Activated naive CD4-positive, alpha-beta T cell treated with anti-CD3 and anti-CD28 coated beads for 36 hours (primary cell): Measurements from ENCODE around the gene GATM. TPM values are rescaled to one million over a fixed set of nuclear protein-coding genes. Genes with fewer than 3 reads are reported as not detected.
A peak's percentile ranks its signal among the peaks of the same experiment; 100 is the strongest.

Experiments
- CTCF ChIA-PET: fragments of 350-600 bp; sonication (Branson Sonifier 250); formaldehyde crosslinking; loops from one replicate; lab custom pipeline; 2021; ENCODE audit warnings: antibody characterized with exemption; lab: Charles Lee
- DNase-seq: peaks from one replicate; pipeline ENCODE4 v3.0.0-alpha.2; 2020
- H3K27ac Mint-ChIP-seq: one replicate; pipeline ENCODE4 v1.8.0; 2021; ENCODE audit warnings: mild to moderate bottlenecking, mixed read lengths
- H3K27me3 Mint-ChIP-seq: one replicate; pipeline ENCODE4 v1.8.0; 2021; ENCODE audit warnings: low read depth, mixed read lengths
- H3K36me3 Mint-ChIP-seq: one replicate; pipeline ENCODE4 v1.8.0; 2021; ENCODE audit warnings: low read depth, mixed read lengths
- H3K4me1 Mint-ChIP-seq: one replicate; pipeline ENCODE4 v1.8.0; 2021; ENCODE audit warnings: low read depth, mixed read lengths
- H3K4me3 Mint-ChIP-seq: one replicate; pipeline ENCODE4 v1.8.0; 2021; ENCODE audit warnings: mild to moderate bottlenecking, moderate library complexity, mixed read lengths
- H3K9me3 Mint-ChIP-seq: one replicate; pipeline ENCODE4 v1.8.0; 2021; ENCODE audit warnings: mixed read lengths
- intact Hi-C: fragments of 100-400 bp; cut with micrococcal nuclease; formaldehyde crosslinking; loops from one replicate; pipeline ENCODE4 v1.15.1; 2023
- total RNA-seq, 2 experiments: library from RNA; stranded (reverse); gene quantifications; one replicate each; pipeline ENCODE4 v1.2.3, GENCODE V29; 2021

GATM gene
- total RNA-seq = 1 to 10 TPM in 1 of 2 experiments, under 1 TPM in 1; 0.91 to 1.2 TPM

GRCh38 chr15:45378149-45378912 lies at the start of gene GATM:
TSS of gene GATM (minus strand) at chr15:45378544. CDS start at chr15:45378453, 91 bp downstream.
- Mint-ChIP-seq H3K9me3 (no peaks in the 10 kb centered on the region), H3K36me3 (no peaks in the 10 kb centered on the region), H3K27me3 (peaks cover 39% of the 10 kb centered on the region), H3K4me3 (peak within 1 kb of the TSS; percentile 74), H3K27ac (no peak within 1 kb of the TSS), H3K4me1 (peaks cover 9% of the 10 kb centered on the region)
- peak; percentile 59 for DNase-seq
- intact Hi-C loops = loop anchor here (1.0 to 2.0 kb wide), 2 partner anchors 24 to 178 kb away; a partner anchor contains a TSS
- CTCF ChIA-PET = no interaction called here

- Mint-ChIP-seq H3K27ac (no peak overlapping the region), H3K27me3 (peaks cover 4% of the 10 kb centered on the region), H3K9me3 (no peaks in the 10 kb centered on the region), H3K36me3 (no peaks in the 10 kb centered on the region), H3K4me3 (no peak overlapping the region), H3K4me1 (peaks cover 2% of the 10 kb centered on the region)
- no peak for DNase-seq
- CTCF ChIA-PET = interaction anchor here (0.6 to 3.1 kb wide), 3 partner anchors 9 to 31 kb away, joined by 4 to 18 read pairs (median 6); no protein-coding TSS in a partner anchor
- intact Hi-C loops = no loop called here
Observed at GRCh38 chr15:45427085-45427484, 48.7 kb upstream of the GATM start.

- no peak overlapping the region for H3K27ac Mint-ChIP-seq
- no peak overlapping the region for H3K4me3 Mint-ChIP-seq
- intact Hi-C loops = no loop called here
- H3K27me3 Mint-ChIP-seq = no peaks in the 10 kb centered on the region
- no peaks in the 10 kb centered on the region for H3K4me1 Mint-ChIP-seq
- no peaks in the 10 kb centered on the region for H3K9me3 Mint-ChIP-seq
- no peak for DNase-seq
- H3K36me3 Mint-ChIP-seq = peaks cover 4% of the 10 kb centered on the region
- CTCF ChIA-PET = interaction anchor here (3.1 kb wide), 1 partner anchor 33 kb away, joined by 18 read pairs; no protein-coding TSS in a partner anchor
Observed at GRCh38 chr15:45425135-45425534, 46.8 kb upstream of the GATM start.

- intact Hi-C loops = no loop called here
- no peak for DNase-seq
- Mint-ChIP-seq H3K27ac (no peak overlapping the region), H3K9me3 (no peaks in the 10 kb centered on the region), H3K4me3 (no peak overlapping the region), H3K27me3 (no peaks in the 10 kb centered on the region), H3K4me1 (no peaks in the 10 kb centered on the region), H3K36me3 (peaks cover 5% of the 10 kb centered on the region)
- CTCF ChIA-PET = interaction anchor here (1.4 kb wide), 1 partner anchor 33 kb away, joined by 3 read pairs; no protein-coding TSS in a partner anchor
Observed at GRCh38 chr15:45424429-45424828, 46.1 kb upstream of the GATM start.

GRCh38 chr15:45417303-45417950 lies 39.1 kb upstream of the GATM start:
- DNase-seq = no peak
- H3K27ac Mint-ChIP-seq = no peak overlapping the region
- peaks cover 30% of the 10 kb centered on the region for H3K36me3 Mint-ChIP-seq
- H3K27me3 Mint-ChIP-seq = no peaks in the 10 kb centered on the region
- CTCF ChIA-PET = interaction anchor here (1.0 kb wide), 1 partner anchor 12 kb away, joined by 4 read pairs; no protein-coding TSS in a partner anchor
- intact Hi-C loops = no loop called here
- peaks cover 16% of the 10 kb centered on the region for H3K4me1 Mint-ChIP-seq
- H3K9me3 Mint-ChIP-seq = no peaks in the 10 kb centered on the region
- H3K4me3 Mint-ChIP-seq = no peak overlapping the region

GRCh38 chr15:45414215-45414885 lies 36.0 kb upstream of the GATM start:
- DNase-seq = no peak
- H3K36me3 Mint-ChIP-seq = peaks cover 36% of the 10 kb centered on the region
- H3K27ac Mint-ChIP-seq = no peak overlapping the region
- CTCF ChIA-PET = interaction anchor here (1.4 kb wide), 1 partner anchor 16 kb away, joined by 4 read pairs; no protein-coding TSS in a partner anchor
- no peaks in the 10 kb centered on the region for H3K27me3 Mint-ChIP-seq
- intact Hi-C loops = no loop called here
- no peak overlapping the region for H3K4me3 Mint-ChIP-seq
- no peaks in the 10 kb centered on the region for H3K9me3 Mint-ChIP-seq
- peaks cover 19% of the 10 kb centered on the region for H3K4me1 Mint-ChIP-seq

- Mint-ChIP-seq H3K4me1 (peaks cover 42% of the 10 kb centered on the region), H3K27me3 (no peaks in the 10 kb centered on the region), H3K36me3 (peaks cover 41% of the 10 kb centered on the region), H3K4me3 (no peak overlapping the region), H3K27ac (no peak overlapping the region), H3K9me3 (no peaks in the 10 kb centered on the region)
- CTCF ChIA-PET = interaction anchor here (0.8 to 2.9 kb wide), 3 partner anchors 10 to 21 kb away, joined by 3 to 10 read pairs (median 3); no protein-coding TSS in a partner anchor
- no peak for DNase-seq
- intact Hi-C loops = loop anchor here (10.0 kb wide), 1 partner anchor 1585 kb away; the partner anchor contains the start of genes MFAP1 and WDR76
Observed at GRCh38 chr15:45409596-45409995, 31.3 kb upstream of the GATM start.

GRCh38 chr15:45407786-45408185 lies 29.4 kb upstream of the GATM start:
- H3K4me1 Mint-ChIP-seq = peaks cover 31% of the 10 kb centered on the region

GRCh38 chr15:45402955-45403877 lies 24.9 kb upstream of the GATM start:
- intact Hi-C loops = loop anchor here (1.0 to 10.0 kb wide), 8 partner anchors 24 to 1578 kb away; partner anchors contain the start of genes BLOC1S6, CTDSPL2, GATM and MFAP1
- H3K27ac Mint-ChIP-seq = peak overlapping the region; percentile 46
- DNase-seq = peak; percentile 44
- H3K4me1 Mint-ChIP-seq = peaks cover 27% of the 10 kb centered on the region
- CTCF ChIA-PET = interaction anchor here (0.6 to 4.9 kb wide), 4 partner anchors 34 to 285 kb away, joined by 6 to 41 read pairs (median 11); no protein-coding TSS in a partner anchor
- H3K36me3 Mint-ChIP-seq = peaks cover 16% of the 10 kb centered on the region
- no peaks in the 10 kb centered on the region for H3K27me3 Mint-ChIP-seq
- peak overlapping the region; percentile 99 for H3K4me3 Mint-ChIP-seq
- H3K9me3 Mint-ChIP-seq = no peaks in the 10 kb centered on the region

More at GRCh38 chr15:45407786-45408185, 29.4 kb upstream of the GATM start:
- CTCF ChIA-PET = interaction anchor here (2.9 kb wide), 1 partner anchor 8 kb away, joined by 10 read pairs; no protein-coding TSS in a partner anchor
- DNase-seq = no peak
- intact Hi-C loops = loop anchor here (10.0 kb wide), 1 partner anchor 1583 kb away; the partner anchor contains the start of genes MFAP1 and WDR76
- Mint-ChIP-seq H3K9me3 (no peaks in the 10 kb centered on the region), H3K27me3 (no peaks in the 10 kb centered on the region), H3K36me3 (peaks cover 36% of the 10 kb centered on the region), H3K4me3 (no peak overlapping the region), H3K27ac (no peak overlapping the region)

- H3K27ac Mint-ChIP-seq = peak overlapping the region; percentile 89
- DNase-seq = peak; percentile 98
- CTCF ChIA-PET = interaction anchor here (0.6 to 4.9 kb wide), 13 partner anchors 10 to 284 kb away, joined by 3 to 41 read pairs (median 4); no protein-coding TSS in a partner anchor
Observed at GRCh38 chr15:45402162-45402954, 24.0 kb upstream of the GATM start.

More at GRCh38 chr15:45402162-45402954, 24.0 kb upstream of the GATM start:
- H3K4me3 Mint-ChIP-seq = peak overlapping the region; percentile 99
- H3K27me3 Mint-ChIP-seq = no peaks in the 10 kb centered on the region
- peaks cover 15% of the 10 kb centered on the region for H3K36me3 Mint-ChIP-seq
- H3K9me3 Mint-ChIP-seq = no peaks in the 10 kb centered on the region
- peaks cover 27% of the 10 kb centered on the region for H3K4me1 Mint-ChIP-seq
- intact Hi-C loops = loop anchor here (1.0 to 10.0 kb wide), 8 partner anchors 24 to 1578 kb away; partner anchors contain the start of genes BLOC1S6, CTDSPL2, GATM and MFAP1
